Inferior parietal cortex (tissue), 1 donor: ENCODE measurements around the gene COL6A1.

Source experiments
- DNase-seq: peaks from one replicate; pipeline ENCODE4 v3.0.0-alpha.2; 2016; ENCODE audit errors: extremely low spot score

COL6A1 gene

GRCh38 chr21:45982092-45982757, 655 bp downstream of the COL6A1 start:
- DNase-seq: no peak

GRCh38 chr21:45982758-45983648, 1.4 kb downstream of the COL6A1 start:
- no peak for DNase-seq

- no peak for DNase-seq
Measured at GRCh38 chr21:45983649-45983965, 2.0 kb downstream of the COL6A1 start.

GRCh38 chr21:45983981-45984551, 2.5 kb downstream of the COL6A1 start:
- no peak for DNase-seq

GRCh38 chr21:45984584-45985095, 3.1 kb downstream of the COL6A1 start:
- DNase-seq: no peak

GRCh38 chr21:45985471-45986315, 4.1 kb downstream of the COL6A1 start:
- DNase-seq: no peak

- DNase-seq: no peak
Measured at GRCh38 chr21:45986316-45987051, 4.9 kb downstream of the COL6A1 start.

GRCh38 chr21:45987121-45987711, 5.6 kb downstream of the COL6A1 start:
- DNase-seq: no peak

- no peak for DNase-seq
Measured at GRCh38 chr21:45988366-45989347, 7.1 kb downstream of the COL6A1 start.

GRCh38 chr21:45989355-45990048, 7.9 kb downstream of the COL6A1 start:
- no peak for DNase-seq

- no peak for DNase-seq
Measured at GRCh38 chr21:45990049-45990711, 8.6 kb downstream of the COL6A1 start.

GRCh38 chr21:45990741-45991605, 9.4 kb downstream of the COL6A1 start:
- DNase-seq: no peak

GRCh38 chr21:45991606-45992300, 10.2 kb downstream of the COL6A1 start:
- DNase-seq: no peak

- DNase-seq: no peak
Measured at GRCh38 chr21:45992301-45993209, 11.0 kb downstream of the COL6A1 start.

- no peak for DNase-seq
Measured at GRCh38 chr21:45993210-45994085, 11.9 kb downstream of the COL6A1 start.
